HG02852 (cell line): ENCODE data around the gene B3GAT1.

Experiments
- ATAC-seq: cut with Tn5 transposase; IDR thresholded peaks from one replicate; pipeline ENCODE4 v1.9.1; 2021; ENCODE audit warnings: mild to moderate bottlenecking, moderate library complexity; ENCODE audit not compliant: unreplicated experiment

B3GAT1 gene

GRCh38 chr11:134340354-134340964, 71.6 kb downstream of the B3GAT1 start:
- no peak for ATAC-seq

GRCh38 chr11:134339756-134340155, 72.3 kb downstream of the B3GAT1 start:
- ATAC-seq: no peak

- no peak for ATAC-seq
Observed at GRCh38 chr11:134338654-134339053, 73.4 kb downstream of the B3GAT1 start.

- ATAC-seq: no peak
Observed at GRCh38 chr11:134338068-134338467, 74.0 kb downstream of the B3GAT1 start.

- ATAC-seq: no peak
Observed at GRCh38 chr11:134337051-134337450, 75.0 kb downstream of the B3GAT1 start.

GRCh38 chr11:134334796-134335571, 77.1 kb downstream of the B3GAT1 start:
- ATAC-seq: no peak

GRCh38 chr11:134333946-134334345, 78.1 kb downstream of the B3GAT1 start:
- ATAC-seq: no peak

GRCh38 chr11:134333312-134333711, 78.7 kb downstream of the B3GAT1 start:
- no peak for ATAC-seq

GRCh38 chr11:134332782-134333181, 79.3 kb downstream of the B3GAT1 start:
- no peak for ATAC-seq

GRCh38 chr11:134332189-134332631, 79.8 kb downstream of the B3GAT1 start:
- peak; percentile 30 for ATAC-seq

- ATAC-seq: peak; percentile 91
Observed at GRCh38 chr11:134331354-134332188, 80.5 kb downstream of the B3GAT1 start, which contains the start of gene GLB1L2. TSS of gene GLB1L2 (plus strand) at chr11:134331988. CDS start at chr11:134332062, 74 bp downstream.

- no peak for ATAC-seq
Observed at GRCh38 chr11:134330611-134331353, 81.3 kb downstream of the B3GAT1 start.
